GM10266 (cell line): ENCODE data around the gene WFIKKN1.

Source experiments
- DNase-seq: peaks from one replicate; pipeline ENCODE4 v3.0.0; 2012; ENCODE audit errors: extremely low spot score
- CTCF ChIP-seq: IDR thresholded peaks from 2 replicates; pipeline ENCODE4 v1.5.1; 2012; ENCODE audit warnings: mild to moderate bottlenecking, low read depth; ENCODE audit not compliant: control insufficient read depth, insufficient read depth; ENCODE audit errors: missing control alignments

WFIKKN1 gene

DNA sequence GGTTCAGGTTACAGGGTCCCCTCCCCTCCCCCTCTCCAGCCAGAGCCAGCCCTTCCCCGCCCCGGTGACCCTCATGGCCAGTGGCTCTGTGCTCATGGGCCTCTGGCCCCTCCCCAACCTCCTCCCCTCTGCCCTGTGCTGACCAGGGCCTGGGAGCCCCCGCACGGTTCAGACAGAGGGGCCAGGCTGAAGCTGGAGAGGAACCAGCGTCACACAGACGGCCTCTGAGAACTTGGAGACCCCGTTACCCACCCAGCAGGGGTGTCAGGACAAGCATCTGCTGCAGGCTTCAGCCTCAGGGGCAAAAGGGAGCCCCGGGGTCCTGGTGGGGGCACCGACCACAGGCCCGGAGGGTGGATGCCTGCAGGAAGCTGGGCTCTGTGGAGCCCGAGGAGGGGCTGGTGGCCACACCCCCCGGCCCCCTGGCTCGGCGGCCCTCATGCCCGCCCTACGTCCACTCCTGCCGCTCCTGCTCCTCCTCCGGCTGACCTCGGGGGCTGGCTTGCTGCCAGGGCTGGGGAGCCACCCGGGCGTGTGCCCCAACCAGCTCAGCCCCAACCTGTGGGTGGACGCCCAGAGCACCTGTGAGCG is at the start of gene WFIKKN1:
WFIKKN1 (plus strand) TSS at position 171 of the 591 bp plus-strand sequence; CDS start at position 440, 269 bp downstream.
- no peak for DNase-seq
- TF ChIP-seq CTCF = no peak

DNA sequence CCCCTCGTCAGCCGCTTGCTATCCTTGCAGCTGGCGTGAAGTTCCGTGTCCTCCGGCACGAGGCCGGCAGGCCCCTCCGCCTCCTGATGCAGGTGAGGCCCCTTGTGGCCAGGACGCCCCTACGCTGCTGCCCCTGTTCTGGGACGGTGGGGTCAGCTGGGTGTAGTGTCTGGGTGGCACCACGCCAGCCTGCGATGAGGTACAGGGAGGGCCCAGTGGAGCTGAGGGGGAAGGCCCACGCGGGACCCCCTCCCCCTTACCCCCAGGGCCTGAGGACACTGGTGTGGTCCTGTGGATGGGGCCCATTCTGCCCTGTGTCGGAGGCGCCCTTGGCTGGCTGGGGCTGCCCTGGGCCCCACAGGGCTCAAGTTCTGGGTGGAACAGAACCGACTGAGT is 48.6 kb upstream of the WFIKKN1 start:
- no peak for DNase-seq
- no peak for TF ChIP-seq CTCF

DNA sequence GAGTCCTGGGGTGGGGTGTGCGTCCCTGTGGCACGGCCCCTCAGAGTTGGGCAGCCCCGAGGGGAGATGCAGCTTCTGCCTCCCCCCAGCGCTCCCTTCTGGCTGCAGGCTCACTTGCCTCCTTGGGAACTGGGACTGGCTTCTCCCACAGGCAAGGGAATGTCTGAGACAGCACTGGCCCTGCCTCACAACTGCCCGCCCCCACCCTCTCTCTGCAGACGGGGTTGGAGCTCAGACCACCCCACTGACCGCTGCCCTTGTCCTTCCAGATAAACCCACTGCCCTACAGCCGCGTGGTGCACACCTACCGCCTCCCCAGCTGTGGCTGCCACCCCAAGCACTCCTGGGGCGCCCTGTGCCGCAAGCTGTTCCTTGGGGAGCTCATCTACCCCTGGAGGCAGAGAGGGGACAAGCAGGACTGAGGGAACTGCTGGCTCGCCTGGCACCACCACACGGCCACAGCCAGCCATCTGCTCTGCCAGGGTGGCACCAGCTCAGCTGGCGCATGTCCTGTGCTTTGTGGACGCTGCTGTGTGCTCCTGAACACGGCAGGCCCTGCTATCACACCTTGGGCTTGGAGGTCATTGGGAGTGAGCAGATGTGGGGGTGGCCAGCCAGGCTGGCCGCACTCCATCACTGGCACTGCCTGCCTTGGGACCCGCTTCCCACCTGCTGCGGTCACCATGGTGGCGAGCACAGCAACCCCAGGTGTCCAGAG is 48.0 kb upstream of the WFIKKN1 start:
- no peak for DNase-seq
- no peak for TF ChIP-seq CTCF

GRCh38 chr16:583470-583814 is 47.3 kb upstream of the WFIKKN1 start:
- TF ChIP-seq CTCF = no peak
- DNase-seq = no peak

GRCh38 chr16:583815-584591 is 46.8 kb upstream of the WFIKKN1 start:
- DNase-seq = no peak
- no peak for TF ChIP-seq CTCF

- no peak for TF ChIP-seq CTCF
- no peak for DNase-seq
These were observed 45.4 kb upstream of the WFIKKN1 start for GRCh38 chr16:585351-585750.

GRCh38 chr16:586047-586644 is 44.6 kb upstream of the WFIKKN1 start:
- no peak for DNase-seq
- no peak for TF ChIP-seq CTCF
